Measurements from ENCODE around the gene PRIMA1. TPM values are rescaled to one million over a fixed set of nuclear protein-coding genes. Genes with fewer than 3 reads are reported as not detected.

The PRIMA1 gene
- total RNA-seq, 1 donor from 2014 or later: 2.4 TPM

GRCh38 chr14:93674343-93674742 lies 113.9 kb downstream of the PRIMA1 start:
- H3K36me3 Mint-ChIP-seq (ENCODE audit: unreplicated experiment): peaks cover 24% of the 10 kb centered on the region
- H3K27me3 Mint-ChIP-seq (ENCODE audit: unreplicated experiment): no peaks in the 10 kb centered on the region
- no peaks in the 10 kb centered on the region for H3K9me3 Mint-ChIP-seq (ENCODE audit: unreplicated experiment)
- DNase-seq: no peak
- no peak overlapping the region for H3K27ac Mint-ChIP-seq (ENCODE audit: unreplicated experiment)
- no peak overlapping the region for H3K4me3 Mint-ChIP-seq (ENCODE audit: unreplicated experiment)
- TF ChIP-seq CTCF (IDR thresholded peaks at IDR 0.05; ENCODE audit: partially characterized antibody, unreplicated experiment): no peak
- no peaks in the 10 kb centered on the region for H3K4me1 Mint-ChIP-seq (ENCODE audit: low read depth, unreplicated experiment)

GRCh38 chr14:93669632-93670031 lies 118.7 kb downstream of the PRIMA1 start:
- no peaks in the 10 kb centered on the region for H3K27me3 Mint-ChIP-seq (ENCODE audit: unreplicated experiment)
- TF ChIP-seq CTCF (IDR thresholded peaks at IDR 0.05; ENCODE audit: partially characterized antibody, unreplicated experiment): no peak
- H3K9me3 Mint-ChIP-seq (ENCODE audit: unreplicated experiment): peaks cover 11% of the 10 kb centered on the region
- H3K4me1 Mint-ChIP-seq (ENCODE audit: low read depth, unreplicated experiment): no peaks in the 10 kb centered on the region
- H3K27ac Mint-ChIP-seq (ENCODE audit: unreplicated experiment): no peak overlapping the region
- H3K36me3 Mint-ChIP-seq (ENCODE audit: unreplicated experiment): peaks cover 46% of the 10 kb centered on the region
- DNase-seq: no peak
- H3K4me3 Mint-ChIP-seq (ENCODE audit: unreplicated experiment): no peak overlapping the region

Other genes starting within 250 kb of the PRIMA1 start
- not detected for gene FAM181A, start 138.9 kb upstream of the PRIMA1 start, total RNA-seq (ENCODE audit: unreplicated experiment)
- gene ASB2, start 188.1 kb upstream of the PRIMA1 start, total RNA-seq (ENCODE audit: unreplicated experiment): 16.6 TPM
- not detected for gene CCDC197, start 208.8 kb upstream of the PRIMA1 start, total RNA-seq (ENCODE audit: unreplicated experiment)
- 5.5 TPM for gene OTUB2, start 237.9 kb upstream of the PRIMA1 start, total RNA-seq (ENCODE audit: unreplicated experiment)